Calu3 (cell line): ENCODE data around the gene TIGIT. TPM values are rescaled to one million over a fixed set of nuclear protein-coding genes. Genes with fewer than 3 reads are reported as not detected.

ENCODE experiments used
- BruUV-seq: library from RNA; stranded (reverse); fragments of 400-500 nt; replicated peaks from 2 replicates; lab custom pipeline; 2021; lab: Mats Ljungman, UMichigan
- CTCF ChIA-PET: fragments of 300-600 bp; sonication (Branson Sonifier 250); formaldehyde crosslinking; loops from one replicate; lab custom pipeline; 2022; ENCODE audit warnings: antibody characterized with exemption; lab: Charles Lee
- DNase-seq: peaks from one replicate; pipeline ENCODE4 v3.0.0; 2022
- H3K27ac Mint-ChIP-seq: one replicate; pipeline ENCODE4 v1.8.0; 2022; ENCODE audit warnings: mixed read lengths; ENCODE audit not compliant: unreplicated experiment
- H3K27me3 Mint-ChIP-seq: one replicate; pipeline ENCODE4 v1.8.0; 2022; ENCODE audit warnings: mixed read lengths; ENCODE audit not compliant: unreplicated experiment
- H3K36me3 Mint-ChIP-seq: one replicate; pipeline ENCODE4 v1.8.0; 2022; ENCODE audit warnings: mild to moderate bottlenecking, moderate library complexity, mixed read lengths; ENCODE audit not compliant: insufficient read depth, unreplicated experiment
- H3K4me1 Mint-ChIP-seq: one replicate; pipeline ENCODE4 v1.8.0; 2022; ENCODE audit warnings: mild to moderate bottlenecking, low read depth, mixed read lengths; ENCODE audit not compliant: unreplicated experiment
- H3K4me3 Mint-ChIP-seq: one replicate; pipeline ENCODE4 v1.8.0; 2022; ENCODE audit warnings: mild to moderate bottlenecking, low read depth, moderate library complexity, mixed read lengths; ENCODE audit not compliant: unreplicated experiment
- H3K9me3 Mint-ChIP-seq: one replicate; pipeline ENCODE4 v1.8.0; 2022; ENCODE audit warnings: low read depth, mixed read lengths; ENCODE audit not compliant: unreplicated experiment
- CTCF ChIP-seq: fragments of 200-600 bp; IDR thresholded peaks from one replicate; pipeline ENCODE4 v1.8.0; 2022; ENCODE audit warnings: antibody characterized with exemption; ENCODE audit not compliant: unreplicated experiment
- intact Hi-C: fragments of 100-400 bp; cut with micrococcal nuclease; formaldehyde crosslinking; loops from one replicate; pipeline ENCODE4 v1.10.0; 2022; ENCODE audit not compliant: unreplicated experiment
- total RNA-seq: library from RNA; stranded (reverse); gene quantifications from 2 replicates; pipeline ENCODE4 v1.2.3, GENCODE V29; 2022

TIGIT gene
- total RNA-seq, 1 experiment from 2014 or later: not detected

GRCh38 chr3:114284644-114285043, 9.2 kb upstream of the TIGIT start:
- no peak for DNase-seq
- Mint-ChIP-seq H3K27ac (no peak overlapping the region), H3K36me3 (no peaks in the 10 kb centered on the region), H3K27me3 (no peaks in the 10 kb centered on the region), H3K4me3 (no peak overlapping the region), H3K4me1 (no peaks in the 10 kb centered on the region), H3K9me3 (no peaks in the 10 kb centered on the region)
- intact Hi-C loops: no loop called here
- no peak for TF ChIP-seq CTCF
- BruUV-seq: no TSS peak
- CTCF ChIA-PET: no interaction called here

GRCh38 chr3:114285648-114286230, 8.1 kb upstream of the TIGIT start:
- CTCF ChIA-PET: no interaction called here
- no peak for DNase-seq
- Mint-ChIP-seq H3K9me3 (no peaks in the 10 kb centered on the region), H3K27me3 (no peaks in the 10 kb centered on the region), H3K4me1 (no peaks in the 10 kb centered on the region), H3K4me3 (no peak overlapping the region), H3K27ac (no peak overlapping the region), H3K36me3 (no peaks in the 10 kb centered on the region)
- intact Hi-C loops: no loop called here
- no peak for TF ChIP-seq CTCF
- BruUV-seq: no TSS peak

GRCh38 chr3:114286266-114286665, 7.6 kb upstream of the TIGIT start:
- no peaks in the 10 kb centered on the region for H3K9me3 Mint-ChIP-seq
- no peak for DNase-seq
- H3K4me1 Mint-ChIP-seq: no peaks in the 10 kb centered on the region
- H3K27me3 Mint-ChIP-seq: no peaks in the 10 kb centered on the region
- H3K4me3 Mint-ChIP-seq: no peak overlapping the region
- CTCF ChIA-PET: no interaction called here
- no TSS peak for BruUV-seq
- H3K27ac Mint-ChIP-seq: no peak overlapping the region
- H3K36me3 Mint-ChIP-seq: no peaks in the 10 kb centered on the region
- TF ChIP-seq CTCF: no peak
- intact Hi-C loops: no loop called here

- Mint-ChIP-seq H3K27ac (no peak overlapping the region), H3K4me1 (no peaks in the 10 kb centered on the region), H3K4me3 (no peak overlapping the region), H3K9me3 (no peaks in the 10 kb centered on the region), H3K27me3 (no peaks in the 10 kb centered on the region), H3K36me3 (no peaks in the 10 kb centered on the region)
- intact Hi-C loops: loop anchor here (1.0 to 5.0 kb wide), 2 partner anchors 45 to 139 kb away; no protein-coding TSS in a partner anchor
- peak; percentile 86 for TF ChIP-seq CTCF
- peak; percentile 81 for DNase-seq
- no TSS peak for BruUV-seq
- CTCF ChIA-PET: interaction anchor here (0.7 to 1.5 kb wide), 5 partner anchors 8 to 127 kb away, joined by 3 to 7 read pairs (median 4); no protein-coding TSS in a partner anchor
Observed at GRCh38 chr3:114290911-114291901, 2.6 kb upstream of the TIGIT start.
